Gastroesophageal sphincter (tissue), 3 donors: ENCODE results near the gene PRKD1.

Experiments
- EP300 ChIP-seq: sonication (generic); formaldehyde crosslinking; IDR thresholded peaks from one replicate; pipeline ENCODE4 v1.6.1; 2017; ENCODE audit warnings: antibody characterized with exemption, mild to moderate bottlenecking
- POLR2A ChIP-seq, 2 donors: fragments of 450-650 bp; IDR thresholded peaks; one replicate each; pipeline ENCODE4 v1.6.1; 2017; ENCODE audit warnings: antibody characterized with exemption in 2 of 2, mild to moderate bottlenecking in 2 of 2, moderate library complexity in 1 of 2
- POLR2AphosphoS5 ChIP-seq: sonication (generic); formaldehyde crosslinking; IDR thresholded peaks from one replicate; pipeline ENCODE4 v1.6.1; 2017; ENCODE audit warnings: antibody characterized with exemption
- TF ChIP-seq, protein P1 (sequence below), 4 experiments: fragments of 200-600 bp in 2 of 4; fragments of 450-650 bp in 2 of 4; sonication (generic) in 1 of 4; IDR thresholded peaks; one replicate each; pipeline ENCODE4 v1.5.1; 2017 to 2019; ENCODE audit warnings: antibody characterized with exemption in 4 of 4, mild to moderate bottlenecking in 2 of 4, moderate library complexity in 2 of 4

DNA sequence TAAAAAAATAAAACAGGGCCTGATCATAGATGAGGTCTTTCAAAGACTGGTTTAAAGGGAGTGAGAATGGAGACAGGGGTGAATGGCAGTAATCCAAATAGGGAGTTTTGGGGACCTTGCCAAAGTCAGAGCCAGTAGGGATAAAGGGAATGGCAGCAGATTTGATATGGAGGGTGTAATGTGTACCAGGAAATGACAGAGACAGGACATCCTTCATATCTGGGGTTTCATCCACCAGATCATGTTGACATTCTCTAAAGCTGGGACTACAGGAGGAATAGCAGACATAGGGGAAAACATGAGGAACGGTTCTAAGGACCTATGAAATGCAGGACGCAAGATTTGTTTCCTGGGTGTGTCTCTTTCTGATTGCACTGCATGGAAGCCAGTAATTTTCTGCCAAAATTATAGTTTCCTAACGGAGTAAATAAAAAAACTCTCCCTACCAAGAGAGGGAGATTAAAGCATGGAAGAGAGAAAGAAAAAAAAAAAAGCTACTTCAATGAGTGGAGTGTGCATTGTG lies 169.9 kb downstream of the PRKD1 start:
- TF ChIP-seq POLR2A (IDR thresholded peaks at IDR 0.05) (no peak), POLR2AphosphoS5 (no peak), EP300 (no peak)
- TF ChIP-seq, protein P1, sequence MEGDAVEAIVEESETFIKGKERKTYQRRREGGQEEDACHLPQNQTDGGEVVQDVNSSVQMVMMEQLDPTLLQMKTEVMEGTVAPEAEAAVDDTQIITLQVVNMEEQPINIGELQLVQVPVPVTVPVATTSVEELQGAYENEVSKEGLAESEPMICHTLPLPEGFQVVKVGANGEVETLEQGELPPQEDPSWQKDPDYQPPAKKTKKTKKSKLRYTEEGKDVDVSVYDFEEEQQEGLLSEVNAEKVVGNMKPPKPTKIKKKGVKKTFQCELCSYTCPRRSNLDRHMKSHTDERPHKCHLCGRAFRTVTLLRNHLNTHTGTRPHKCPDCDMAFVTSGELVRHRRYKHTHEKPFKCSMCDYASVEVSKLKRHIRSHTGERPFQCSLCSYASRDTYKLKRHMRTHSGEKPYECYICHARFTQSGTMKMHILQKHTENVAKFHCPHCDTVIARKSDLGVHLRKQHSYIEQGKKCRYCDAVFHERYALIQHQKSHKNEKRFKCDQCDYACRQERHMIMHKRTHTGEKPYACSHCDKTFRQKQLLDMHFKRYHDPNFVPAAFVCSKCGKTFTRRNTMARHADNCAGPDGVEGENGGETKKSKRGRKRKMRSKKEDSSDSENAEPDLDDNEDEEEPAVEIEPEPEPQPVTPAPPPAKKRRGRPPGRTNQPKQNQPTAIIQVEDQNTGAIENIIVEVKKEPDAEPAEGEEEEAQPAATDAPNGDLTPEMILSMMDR (IDR thresholded peaks at IDR 0.05) = no peak
